SK-N-MC (cell line): ENCODE measurements around the gene POLG.

Experiments used
- EZH2 ChIP-seq: fragments of 200-600 bp; sonication (generic); IDR thresholded peaks from one replicate; pipeline ENCODE4 v1.6.1; 2017; ENCODE audit warnings: antibody characterized with exemption
- POLR2AphosphoS5 ChIP-seq: IDR thresholded peaks from 2 replicates; pipeline ENCODE4 v1.6.1; 2012; ENCODE audit warnings: mild to moderate bottlenecking, low read depth, low read length, borderline replicate concordance

- no peak for TF ChIP-seq EZH2
- no peak for TF ChIP-seq POLR2AphosphoS5
Measured at GRCh38 chr15:89374086-89374981, 39.7 kb upstream of the POLG start.
